ENCODE data around the gene MYO5A.

GRCh38 chr15:52438047-52438446 is 90.6 kb downstream of the MYO5A start:
- no peak for TF ChIP-seq CTCF (IDR thresholded peaks at IDR 0.05; ENCODE audit: low read length)
- TF ChIP-seq EZH2 (optimal IDR thresholded peaks at IDR 0.05; ENCODE audit: low read depth, low read length), result no peak
- no peak for TF ChIP-seq EZH2phosphoT487 (IDR thresholded peaks at IDR 0.05; ENCODE audit: low read length)

Measured in MM.1S (cell line).